ENCODE measurements around the gene ENO3. TPM values are rescaled to one million over a fixed set of nuclear protein-coding genes. Genes with fewer than 3 reads are reported as not detected.

ENO3 gene
- total and polyA plus RNA-seq, 2 experiments from 2014 or later: 1.2 to 4.1 TPM

- in situ Hi-C loops (cut with MboI): no loop called here
- 98 to 100% methylated on average over 6 to 8 of the region's 8 CpGs for WGBS, 2 experiments (ENCODE audit: low coverage in 1 of 2, low lambda C conversion rate in 2 of 2, missing lambda C conversion rate in 2 of 2)
- H2AFZ ChIP-seq: no peak overlapping the region
- no peaks in the 10 kb centered on the region for H3K79me2 ChIP-seq (ENCODE audit: insufficient read depth)
- no peaks in the 10 kb centered on the region for H3K9me3 ChIP-seq (ENCODE audit: low read depth)
- H3K4me2 ChIP-seq (ENCODE audit: unreplicated experiment): no peak overlapping the region
- TF ChIP-seq EZH2phosphoT487 (IDR thresholded peaks at IDR 0.05; ENCODE audit: insufficient read depth, low read depth): no peak
- TF ChIP-seq EZH2 (IDR thresholded peaks at IDR 0.05; ENCODE audit: insufficient read depth, poor library complexity, severe bottlenecking): no peak
- H3K27ac ChIP-seq: no peak overlapping the region
- H3K9ac ChIP-seq: no peak overlapping the region
- H3K4me3 ChIP-seq: no peak overlapping the region
- no peak for DNase-seq
- 0 out of 2 replicates have a peak, but pooled peaks cover 4% of the 10 kb centered on the region for H3K36me3 ChIP-seq (ENCODE audit: low read depth)
- H3F3A ChIP-seq (ENCODE audit: insufficient read depth): peaks cover 15% of the 10 kb centered on the region; the same call in 1 of the 2 replicates
- H4K20me1 ChIP-seq (ENCODE audit: insufficient read depth): no peaks in the 10 kb centered on the region
- no peaks in the 10 kb centered on the region for H3K9me2 ChIP-seq (ENCODE audit: insufficient read depth)
- peaks cover 13% of the 10 kb centered on the region for H3K4me1 ChIP-seq (ENCODE audit: insufficient read depth)
- no peaks in the 10 kb centered on the region for H3K27me3 ChIP-seq (replicated peaks; ENCODE audit: insufficient read depth)
Measured at GRCh38 chr17:4955091-4955490, 4.2 kb downstream of the ENO3 start.

- Histone ChIP-seq H3K9ac (no peak overlapping the region), H3K9me3 (ENCODE audit: low read depth) (no peaks in the 10 kb centered on the region), H4K20me1 (ENCODE audit: insufficient read depth) (no peaks in the 10 kb centered on the region), H3F3A (ENCODE audit: insufficient read depth) (peaks cover 10% of the 10 kb centered on the region; the same call in 1 of the 2 replicates), H3K4me1 (ENCODE audit: insufficient read depth) (peaks cover 13% of the 10 kb centered on the region), H3K9me2 (ENCODE audit: insufficient read depth) (no peaks in the 10 kb centered on the region), H3K27ac (no peak overlapping the region), H2AFZ (no peak overlapping the region), H3K4me3 (no peak overlapping the region), H3K79me2 (ENCODE audit: insufficient read depth) (no peaks in the 10 kb centered on the region), H3K36me3 (ENCODE audit: low read depth) (peaks cover 14% of the 10 kb centered on the region; the same call in 1 of the 2 replicates), H3K27me3 (replicated peaks; ENCODE audit: insufficient read depth) (no peaks in the 10 kb centered on the region), H3K4me2 (ENCODE audit: unreplicated experiment) (no peak overlapping the region)
- in situ Hi-C loops (cut with MboI): no loop called here
- TF ChIP-seq EZH2 (IDR thresholded peaks at IDR 0.05; ENCODE audit: insufficient read depth, poor library complexity, severe bottlenecking) (no peak), EZH2phosphoT487 (IDR thresholded peaks at IDR 0.05; ENCODE audit: insufficient read depth, low read depth) (no peak)
- no peak for DNase-seq
- 87 to 93% methylated on average over 10 of the region's 10 CpGs for WGBS, 2 experiments (ENCODE audit: low coverage in 1 of 2, low lambda C conversion rate in 2 of 2, missing lambda C conversion rate in 2 of 2)
Measured at GRCh38 chr17:4956493-4957061, 5.7 kb downstream of the ENO3 start.

- Histone ChIP-seq H2AFZ (no peak overlapping the region), H3K4me3 (no peak overlapping the region), H3K79me2 (ENCODE audit: insufficient read depth) (no peaks in the 10 kb centered on the region), H3K36me3 (ENCODE audit: low read depth) (peaks cover 14% of the 10 kb centered on the region; the same call in 1 of the 2 replicates), H3K27ac (no peak overlapping the region), H3K9ac (no peak overlapping the region), H3K4me1 (ENCODE audit: insufficient read depth) (peaks cover 11% of the 10 kb centered on the region), H4K20me1 (ENCODE audit: insufficient read depth) (no peaks in the 10 kb centered on the region), H3K9me2 (ENCODE audit: insufficient read depth) (no peaks in the 10 kb centered on the region), H3K27me3 (replicated peaks; ENCODE audit: insufficient read depth) (no peaks in the 10 kb centered on the region), H3F3A (ENCODE audit: insufficient read depth) (peaks cover 7% of the 10 kb centered on the region; the same call in 1 of the 2 replicates), H3K9me3 (ENCODE audit: low read depth) (no peaks in the 10 kb centered on the region), H3K4me2 (ENCODE audit: unreplicated experiment) (no peak overlapping the region)
- in situ Hi-C loops (cut with MboI): no loop called here
- DNase-seq: no peak
- TF ChIP-seq EZH2 (IDR thresholded peaks at IDR 0.05; ENCODE audit: insufficient read depth, poor library complexity, severe bottlenecking) (no peak), EZH2phosphoT487 (IDR thresholded peaks at IDR 0.05; ENCODE audit: insufficient read depth, low read depth) (no peak)
- WGBS, 2 experiments (ENCODE audit: low coverage in 1 of 2, low lambda C conversion rate in 2 of 2, missing lambda C conversion rate in 2 of 2): 60 to 61% methylated on average over 3 of the region's 3 CpGs
Measured at GRCh38 chr17:4958102-4958501, 7.2 kb downstream of the ENO3 start.

- Histone ChIP-seq H3F3A (ENCODE audit: insufficient read depth) (0 out of 2 replicates have a peak, but pooled peaks cover under 1% of the 10 kb centered on the region), H3K27me3 (replicated peaks; ENCODE audit: insufficient read depth) (no peaks in the 10 kb centered on the region), H3K36me3 (ENCODE audit: low read depth) (peaks cover 14% of the 10 kb centered on the region; the same call in 1 of the 2 replicates), H2AFZ (no peak overlapping the region), H4K20me1 (ENCODE audit: insufficient read depth) (no peaks in the 10 kb centered on the region), H3K9me3 (ENCODE audit: low read depth) (no peaks in the 10 kb centered on the region), H3K79me2 (ENCODE audit: insufficient read depth) (peaks cover 6% of the 10 kb centered on the region; the same call in 1 of the 2 replicates), H3K4me3 (no peak overlapping the region), H3K27ac (no peak overlapping the region), H3K4me1 (ENCODE audit: insufficient read depth) (no peaks in the 10 kb centered on the region), H3K9me2 (ENCODE audit: insufficient read depth) (no peaks in the 10 kb centered on the region), H3K9ac (no peak overlapping the region), H3K4me2 (ENCODE audit: unreplicated experiment) (no peak overlapping the region)
- in situ Hi-C loops (cut with MboI): no loop called here
- WGBS, 2 experiments (ENCODE audit: low coverage in 1 of 2, low lambda C conversion rate in 2 of 2, missing lambda C conversion rate in 2 of 2): 82 to 83% methylated on average over 16 to 18 of the region's 18 CpGs
- TF ChIP-seq EZH2phosphoT487 (IDR thresholded peaks at IDR 0.05; ENCODE audit: insufficient read depth, low read depth): no peak
- TF ChIP-seq EZH2 (IDR thresholded peaks at IDR 0.05; ENCODE audit: insufficient read depth, poor library complexity, severe bottlenecking): no peak
- no peak for DNase-seq
Measured at GRCh38 chr17:4959261-4959965, 8.5 kb downstream of the ENO3 start.

All from GM23248 (cell line).